ENCODE results near the gene CSNK2B.

CSNK2B gene

GRCh38 chr6:31717499-31718222 is 51.8 kb downstream of the CSNK2B start:
- DNase-seq, result no peak

DNA sequence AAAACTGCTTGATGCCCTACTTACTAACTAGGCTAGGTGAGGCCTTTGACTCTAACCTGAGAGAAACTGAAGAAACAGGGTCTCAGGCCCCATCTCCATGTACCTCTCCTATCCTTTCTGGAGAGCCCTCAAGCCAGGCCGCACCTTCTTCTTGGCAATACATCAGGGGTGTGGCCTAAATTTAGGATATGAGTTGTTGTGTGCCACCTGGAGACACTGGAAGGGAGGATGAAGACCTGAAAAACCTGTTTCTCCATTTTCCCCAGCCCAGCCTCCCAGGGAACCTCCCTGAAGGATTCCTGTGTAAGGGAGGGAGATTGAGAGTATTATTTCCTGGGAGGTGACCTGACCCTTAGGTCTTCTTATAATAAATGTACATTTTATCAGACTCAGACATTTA is 52.4 kb downstream of the CSNK2B start:
- DNase-seq, result no peak

- DNase-seq, result no peak
Observed at GRCh38 chr6:31719001-31719400, 53.1 kb downstream of the CSNK2B start.
